HCT116 (cell line): ENCODE results near the gene TP53RK. TPM values are rescaled to one million over a fixed set of nuclear protein-coding genes. Genes with fewer than 3 reads are reported as not detected.

Experiments
- ATAC-seq: fragments of 200-7000 bp; cut with Tn5 transposase; 2 replicates; pipeline ENCODE4 v1.9.1; 2020; ENCODE audit warnings: mild to moderate bottlenecking, moderate library complexity
- BruUV-seq: library from RNA; stranded (reverse); fragments of 400-500 nt; replicated peaks from 2 replicates; lab custom pipeline; 2021; lab: Mats Ljungman, UMichigan
- CTCF ChIA-PET: fragments of 300-600 bp; sonication (Branson Sonifier 250); formaldehyde crosslinking; loops from one replicate; lab custom pipeline; 2021; ENCODE audit warnings: antibody characterized with exemption; lab: Charles Lee
- POLR2A ChIA-PET: fragments of 300-600, 350-600 bp; sonication (Branson Sonifier 250); formaldehyde crosslinking; loops from one replicate; lab custom pipeline; 2021; ENCODE audit warnings: antibody characterized with exemption; lab: Charles Lee
- RAD21 ChIA-PET, 2 experiments: fragments of 300-600 bp; sonication (Branson Sonifier 250); formaldehyde crosslinking; loops; one replicate each; lab custom pipeline; 2023; ENCODE audit warnings: low total read pairs in 2 of 2; ENCODE audit not compliant: uncharacterized antibody in 2 of 2, unreplicated experiment in 2 of 2, low non-redundant PET in 1 of 2; lab: Charles Lee
- DNase-seq: peaks from one replicate; pipeline ENCODE4 v3.0.0-alpha.2; 2010; ENCODE audit warnings: low read depth, low spot score
- H2AFZ ChIP-seq: fragments of 200-600 bp; shearing (Covaris generic), sonication (generic); 2 replicates; pipeline ENCODE4 v1.6.1; 2017; ENCODE audit warnings: low read depth, mixed run types, mixed read lengths, antibody characterized with exemption, low read length; ENCODE audit not compliant: poor library complexity, severe bottlenecking
- H3K27ac ChIP-seq: 2 replicates; pipeline ENCODE4 v1.5.1; 2012; ENCODE audit warnings: low read depth, low read length
- H3K27me3 ChIP-seq: fragments of 200-600 bp; sonication (generic); 2 replicates; pipeline ENCODE4 v1.6.1; 2016; ENCODE audit warnings: mixed run types, low read length, mixed read lengths; ENCODE audit not compliant: insufficient read depth
- H3K36me3 ChIP-seq, 2 experiments: fragments of 200-500 bp in 1 of 2; fragments of 200-600 bp in 1 of 2; sonication (Bioruptor generic) in 1 of 2; sonication (generic) in 1 of 2; 2 replicates each; pipeline versions ENCODE4 v1.5.1 to v1.6.1; 2014 to 2016; ENCODE audit warnings: low read length in 2 of 2, inconsistent platforms in 1 of 2, mixed read lengths in 1 of 2, mixed run types in 1 of 2; ENCODE audit not compliant: insufficient read depth in 2 of 2, control insufficient read depth in 1 of 2
- H3K4me1 ChIP-seq, 2 experiments: fragments of 200-600 bp in 1 of 2; sonication (generic) in 1 of 2; 2 replicates each; pipeline versions ENCODE4 v1.5.1 to v1.6.1; 2012 to 2017; ENCODE audit warnings: low read length in 2 of 2, inconsistent platforms in 1 of 2, mild to moderate bottlenecking in 1 of 2, mixed read lengths in 1 of 2, mixed run types in 1 of 2, moderate library complexity in 1 of 2; ENCODE audit not compliant: insufficient read depth in 2 of 2, control insufficient read depth in 1 of 2
- H3K4me2 ChIP-seq: fragments of 200-600 bp; sonication (generic); 2 replicates; pipeline ENCODE4 v1.6.1; 2017; ENCODE audit warnings: mixed run types, low read length, mixed read lengths
- H3K4me3 ChIP-seq, 2 experiments: fragments of 200-600 bp in 1 of 2; sonication (generic) in 1 of 2; replicated peaks in 1 of 2; 2 replicates each; pipeline ENCODE4 v1.5.1; 2011 to 2016; ENCODE audit warnings: low read length in 2 of 2, control low read depth in 1 of 2, low read depth in 1 of 2, mild to moderate bottlenecking in 1 of 2, mixed read lengths in 1 of 2, mixed run types in 1 of 2
- H3K79me2 ChIP-seq: fragments of 200-600 bp; sonication (generic); 2 replicates; pipeline ENCODE4 v1.6.1; 2017; ENCODE audit warnings: mild to moderate bottlenecking, mixed run types, low read length, moderate library complexity, mixed read lengths; ENCODE audit not compliant: insufficient read depth
- H3K9ac ChIP-seq: fragments of 200-600 bp; sonication (generic); 2 replicates; pipeline ENCODE4 v1.6.1; 2016; ENCODE audit warnings: low read length, mixed read lengths
- H3K9me2 ChIP-seq: fragments of 200-600 bp; sonication (generic), shearing (Covaris generic); 2 replicates; pipeline ENCODE4 v1.6.1; 2017; ENCODE audit warnings: mixed run types, mild to moderate bottlenecking, moderate library complexity; ENCODE audit not compliant: insufficient read depth
- H3K9me3 ChIP-seq, 2 experiments: fragments of 200-500 bp in 1 of 2; fragments of 200-600 bp in 1 of 2; sonication (Bioruptor generic) in 1 of 2; sonication (generic) in 1 of 2; 2 replicates each; pipeline ENCODE4 v1.6.1; 2014 to 2017; ENCODE audit warnings: low read length in 2 of 2, mixed read lengths in 2 of 2, inconsistent platforms in 1 of 2, low read depth in 1 of 2, mild to moderate bottlenecking in 1 of 2, mixed run types in 1 of 2, moderate library complexity in 1 of 2; ENCODE audit not compliant: control insufficient read depth in 1 of 2, insufficient read depth in 1 of 2
- H4K20me1 ChIP-seq: fragments of 200-600 bp; sonication (generic), shearing (Covaris generic); 2 replicates; pipeline ENCODE4 v1.6.1; 2017; ENCODE audit warnings: mixed run types, mild to moderate bottlenecking, moderate library complexity; ENCODE audit not compliant: insufficient read depth
- CBX3 ChIP-seq: IDR thresholded peaks from 2 replicates; pipeline ENCODE4 v1.6.1; 2012; ENCODE audit warnings: low read depth
- CEBPB ChIP-seq: IDR thresholded peaks from 2 replicates; pipeline ENCODE4 v1.6.1; 2012; ENCODE audit warnings: low read depth
- EGR1 ChIP-seq: IDR thresholded peaks from 2 replicates; pipeline ENCODE4 v1.6.1; 2012; ENCODE audit warnings: low read depth
- ELF1 ChIP-seq: IDR thresholded peaks from 2 replicates; pipeline ENCODE4 v1.6.1; 2012; ENCODE audit warnings: low read depth, borderline replicate concordance
- EZH2 ChIP-seq: fragments of 200-600 bp; sonication (generic); IDR thresholded peaks from 2 replicates; pipeline ENCODE4 v1.6.1; 2017; ENCODE audit warnings: antibody characterized with exemption, mixed run types
- EZH2phosphoT487 ChIP-seq: fragments of 200-600 bp; IDR thresholded peaks from 2 replicates; pipeline ENCODE4 v1.6.1; 2018; ENCODE audit warnings: antibody characterized with exemption, borderline replicate concordance
- FOSL1 ChIP-seq: IDR thresholded peaks from 2 replicates; pipeline ENCODE4 v1.6.1; 2012; ENCODE audit warnings: low read depth
- JUND ChIP-seq: IDR thresholded peaks from 2 replicates; pipeline ENCODE4 v1.6.1; 2012
- POLR2A ChIP-seq: IDR thresholded peaks from 2 replicates; pipeline ENCODE4 v1.7.0; 2011; ENCODE audit warnings: borderline replicate concordance; ENCODE audit not compliant: insufficient read depth, insufficient read length; ENCODE audit errors: extremely low read depth
- POLR2AphosphoS5 ChIP-seq: IDR thresholded peaks from 2 replicates; pipeline ENCODE4 v1.6.1; 2011; ENCODE audit warnings: mild to moderate bottlenecking, low read depth, low read length, moderate library complexity
- RAD21 ChIP-seq: IDR thresholded peaks from 2 replicates; pipeline ENCODE4 v1.6.1; 2012; ENCODE audit warnings: low read depth, mild to moderate bottlenecking
- SIN3A ChIP-seq: IDR thresholded peaks from 2 replicates; pipeline ENCODE4 v1.6.1; 2012; ENCODE audit warnings: low read depth
- SP1 ChIP-seq: IDR thresholded peaks from 2 replicates; pipeline ENCODE4 v1.6.1; 2012; ENCODE audit warnings: low read depth
- TCF7L2 ChIP-seq: IDR thresholded peaks from 2 replicates; pipeline ENCODE4 v1.7.0; 2011; ENCODE audit warnings: borderline replicate concordance, inconsistent platforms; ENCODE audit not compliant: insufficient read depth, insufficient read length; ENCODE audit errors: extremely low read depth
- YY1 ChIP-seq: IDR thresholded peaks from 2 replicates; pipeline ENCODE4 v1.6.1; 2011; ENCODE audit warnings: low read length, low read depth, moderate library complexity, mild to moderate bottlenecking; ENCODE audit not compliant: insufficient replicate concordance; ENCODE audit errors: extremely low read depth
- ZFX ChIP-seq: fragments of 450-650 bp; IDR thresholded peaks from 2 replicates; pipeline ENCODE4 v1.6.1; 2017
- ZNF274 ChIP-seq: fragments of 200-500 bp; sonication (Bioruptor generic); IDR thresholded peaks from 2 replicates; pipeline ENCODE4 v1.6.1; 2014; ENCODE audit warnings: mild to moderate bottlenecking, low read depth, low read length, inconsistent platforms
- intact Hi-C: fragments of 100-400 bp; cut with micrococcal nuclease; formaldehyde crosslinking; loops from 2 replicates; pipeline ENCODE4 v1.10.0; 2022
- total RNA-seq: library from RNA; stranded (reverse); gene quantifications from one replicate; pipeline ENCODE4 v1.2.1, GENCODE V29; 2021; ENCODE audit not compliant: unreplicated experiment
- TF ChIP-seq, protein P1 (sequence below): IDR thresholded peaks from 2 replicates; pipeline ENCODE4 v1.6.1; 2012
- TF ChIP-seq, protein P2 (sequence below): IDR thresholded peaks from 2 replicates; pipeline ENCODE4 v1.6.1; 2011; ENCODE audit warnings: mild to moderate bottlenecking, low read length, moderate library complexity; ENCODE audit not compliant: insufficient replicate concordance; ENCODE audit errors: extremely low read depth
- TF ChIP-seq, protein P3 (sequence below): IDR thresholded peaks from 2 replicates; pipeline ENCODE4 v1.6.1; 2012
- TF ChIP-seq, protein P4 (sequence below): IDR thresholded peaks from 2 replicates; pipeline ENCODE4 v1.6.1; 2012; ENCODE audit warnings: low read depth

The TP53RK gene
- total RNA-seq, 1 experiment from 2014 or later: 9.2 TPM

DNA sequence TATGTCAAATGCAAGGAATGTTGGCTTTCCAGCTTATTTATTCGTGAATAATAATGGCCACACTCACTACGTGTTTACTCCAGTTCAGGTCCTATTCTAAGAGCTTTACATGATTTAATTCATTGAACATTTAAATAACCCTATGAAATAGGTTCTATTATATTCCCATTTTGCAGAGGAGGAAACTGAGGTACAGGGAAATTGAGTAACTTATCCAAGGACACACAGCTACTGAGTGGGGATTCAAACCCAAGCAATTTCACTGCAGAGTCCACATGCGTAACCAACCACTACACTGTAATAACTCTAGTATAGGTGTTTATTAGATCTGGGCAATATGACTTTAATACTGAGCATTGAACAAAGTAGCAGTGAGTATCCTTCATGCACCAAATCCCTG lies 25.7 kb downstream of the TP53RK start (continued):
- TF ChIP-seq TCF7L2 (no peak), CEBPB (no peak), ZFX (no peak), EZH2phosphoT487 (no peak), SIN3A (no peak), EGR1 (no peak), ZNF274 (no peak), EZH2 (no peak), FOSL1 (no peak), RAD21 (no peak)
- TF ChIP-seq, protein P1, sequence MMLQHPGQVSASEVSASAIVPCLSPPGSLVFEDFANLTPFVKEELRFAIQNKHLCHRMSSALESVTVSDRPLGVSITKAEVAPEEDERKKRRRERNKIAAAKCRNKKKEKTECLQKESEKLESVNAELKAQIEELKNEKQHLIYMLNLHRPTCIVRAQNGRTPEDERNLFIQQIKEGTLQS: no peak
- TF ChIP-seq, protein P2, sequence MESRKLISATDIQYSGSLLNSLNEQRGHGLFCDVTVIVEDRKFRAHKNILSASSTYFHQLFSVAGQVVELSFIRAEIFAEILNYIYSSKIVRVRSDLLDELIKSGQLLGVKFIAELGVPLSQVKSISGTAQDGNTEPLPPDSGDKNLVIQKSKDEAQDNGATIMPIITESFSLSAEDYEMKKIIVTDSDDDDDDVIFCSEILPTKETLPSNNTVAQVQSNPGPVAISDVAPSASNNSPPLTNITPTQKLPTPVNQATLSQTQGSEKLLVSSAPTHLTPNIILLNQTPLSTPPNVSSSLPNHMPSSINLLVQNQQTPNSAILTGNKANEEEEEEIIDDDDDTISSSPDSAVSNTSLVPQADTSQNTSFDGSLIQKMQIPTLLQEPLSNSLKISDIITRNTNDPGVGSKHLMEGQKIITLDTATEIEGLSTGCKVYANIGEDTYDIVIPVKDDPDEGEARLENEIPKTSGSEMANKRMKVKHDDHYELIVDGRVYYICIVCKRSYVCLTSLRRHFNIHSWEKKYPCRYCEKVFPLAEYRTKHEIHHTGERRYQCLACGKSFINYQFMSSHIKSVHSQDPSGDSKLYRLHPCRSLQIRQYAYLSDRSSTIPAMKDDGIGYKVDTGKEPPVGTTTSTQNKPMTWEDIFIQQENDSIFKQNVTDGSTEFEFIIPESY: no peak
- TF ChIP-seq, protein P3, sequence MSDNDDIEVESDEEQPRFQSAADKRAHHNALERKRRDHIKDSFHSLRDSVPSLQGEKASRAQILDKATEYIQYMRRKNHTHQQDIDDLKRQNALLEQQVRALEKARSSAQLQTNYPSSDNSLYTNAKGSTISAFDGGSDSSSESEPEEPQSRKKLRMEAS: no peak

DNA sequence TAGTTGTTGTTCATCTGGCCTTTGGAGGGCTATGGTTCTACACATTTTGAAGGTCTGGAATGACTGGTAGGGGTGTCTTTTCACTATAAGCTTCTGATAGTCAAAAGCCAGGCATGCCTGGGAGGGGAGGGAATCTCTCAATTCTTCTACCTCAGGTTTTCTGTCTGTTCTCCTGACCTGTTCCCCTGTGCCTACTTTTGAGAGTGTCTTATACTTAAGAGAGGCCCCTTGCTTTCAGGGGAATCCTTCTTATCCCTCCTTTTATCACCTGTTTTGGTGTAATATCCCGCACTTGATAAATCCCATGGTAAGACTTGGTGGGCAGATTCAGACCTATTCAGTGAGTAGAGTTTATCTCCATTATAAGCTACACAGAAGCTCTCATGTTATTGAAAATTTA lies 27.6 kb downstream of the TP53RK start:
- Histone ChIP-seq H3K27ac (no peak overlapping the region), H4K20me1 (no peaks in the 10 kb centered on the region), H3K4me3 (no peak overlapping the region), H3K9me3 (peaks cover 0 to 8% of the 10 kb centered on the region in 2 experiments; a peak in 1 of 4 replicates), H2AFZ (no peak overlapping the region), H3K27me3 (0 out of 2 replicates have a peak, but pooled peaks cover 5% of the 10 kb centered on the region), H3K36me3 (no peaks in the 10 kb centered on the region), H3K9me2 (no peaks in the 10 kb centered on the region), H3K9ac (no peak overlapping the region), H3K4me2 (no peak overlapping the region), H3K4me1 (no peaks in the 10 kb centered on the region), H3K79me2 (no peaks in the 10 kb centered on the region)
- intact Hi-C loops: no loop called here
- ATAC-seq: no peak
- ChIA-PET POLR2A (no interaction called here), CTCF (no interaction called here), RAD21 (no interaction called here)
- no peak for TF ChIP-seq SIN3A
- TF ChIP-seq POLR2A: no peak
- no peak for TF ChIP-seq ELF1
- TF ChIP-seq, protein P1: no peak
- no peak for TF ChIP-seq ZNF274
- TF ChIP-seq SP1: no peak
- TF ChIP-seq, protein P4, sequence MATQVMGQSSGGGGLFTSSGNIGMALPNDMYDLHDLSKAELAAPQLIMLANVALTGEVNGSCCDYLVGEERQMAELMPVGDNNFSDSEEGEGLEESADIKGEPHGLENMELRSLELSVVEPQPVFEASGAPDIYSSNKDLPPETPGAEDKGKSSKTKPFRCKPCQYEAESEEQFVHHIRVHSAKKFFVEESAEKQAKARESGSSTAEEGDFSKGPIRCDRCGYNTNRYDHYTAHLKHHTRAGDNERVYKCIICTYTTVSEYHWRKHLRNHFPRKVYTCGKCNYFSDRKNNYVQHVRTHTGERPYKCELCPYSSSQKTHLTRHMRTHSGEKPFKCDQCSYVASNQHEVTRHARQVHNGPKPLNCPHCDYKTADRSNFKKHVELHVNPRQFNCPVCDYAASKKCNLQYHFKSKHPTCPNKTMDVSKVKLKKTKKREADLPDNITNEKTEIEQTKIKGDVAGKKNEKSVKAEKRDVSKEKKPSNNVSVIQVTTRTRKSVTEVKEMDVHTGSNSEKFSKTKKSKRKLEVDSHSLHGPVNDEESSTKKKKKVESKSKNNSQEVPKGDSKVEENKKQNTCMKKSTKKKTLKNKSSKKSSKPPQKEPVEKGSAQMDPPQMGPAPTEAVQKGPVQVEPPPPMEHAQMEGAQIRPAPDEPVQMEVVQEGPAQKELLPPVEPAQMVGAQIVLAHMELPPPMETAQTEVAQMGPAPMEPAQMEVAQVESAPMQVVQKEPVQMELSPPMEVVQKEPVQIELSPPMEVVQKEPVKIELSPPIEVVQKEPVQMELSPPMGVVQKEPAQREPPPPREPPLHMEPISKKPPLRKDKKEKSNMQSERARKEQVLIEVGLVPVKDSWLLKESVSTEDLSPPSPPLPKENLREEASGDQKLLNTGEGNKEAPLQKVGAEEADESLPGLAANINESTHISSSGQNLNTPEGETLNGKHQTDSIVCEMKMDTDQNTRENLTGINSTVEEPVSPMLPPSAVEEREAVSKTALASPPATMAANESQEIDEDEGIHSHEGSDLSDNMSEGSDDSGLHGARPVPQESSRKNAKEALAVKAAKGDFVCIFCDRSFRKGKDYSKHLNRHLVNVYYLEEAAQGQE: no peak
- TF ChIP-seq RAD21: no peak
- no peak for TF ChIP-seq EZH2phosphoT487
- no peak for TF ChIP-seq TCF7L2
- no peak for TF ChIP-seq EGR1
- no peak for TF ChIP-seq POLR2AphosphoS5
- no peak for TF ChIP-seq ZFX
- no peak for TF ChIP-seq YY1
- TF ChIP-seq CBX3: no peak
- TF ChIP-seq, protein P3: no peak
- no peak for TF ChIP-seq EZH2
- TF ChIP-seq JUND: no peak
- BruUV-seq: no TSS peak
- no peak for DNase-seq
